ENCODE measurements around the gene WDR38. TPM values are rescaled to one million over a fixed set of nuclear protein-coding genes. Genes with fewer than 3 reads are reported as not detected.

WDR38 gene
- total RNA-seq, 1 donor from 2014 or later, result not detected

DNA sequence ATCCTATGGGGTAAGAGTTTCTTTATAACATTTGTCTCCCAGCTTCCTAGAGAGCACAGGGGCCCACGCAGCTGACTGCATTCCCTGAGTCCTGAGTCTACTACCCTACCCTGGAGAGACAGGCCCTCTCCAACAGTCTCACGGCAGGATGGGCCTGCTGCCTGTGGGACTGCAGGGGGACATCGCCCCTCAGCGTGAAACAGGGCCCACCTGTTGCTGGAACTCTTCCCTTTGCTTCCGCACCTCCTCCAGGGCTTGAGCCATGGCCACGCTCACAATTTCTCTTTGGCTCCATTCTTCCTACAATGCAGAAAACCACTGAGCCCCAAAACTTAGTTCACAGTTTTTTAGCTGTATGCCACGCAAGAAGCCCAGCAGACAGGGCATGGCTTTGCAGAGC lies 36.9 kb downstream of the WDR38 start:
- H3K27me3 Mint-ChIP-seq (ENCODE audit: insufficient read depth, low read depth), result no peaks in the 10 kb centered on the region
- no peak overlapping the region for H3K4me2 ChIP-seq
- H3K27ac Mint-ChIP-seq, result no peak overlapping the region
- no peak for DNase-seq (ENCODE audit: low spot score)
- peaks cover 17% of the 10 kb centered on the region for H3K36me3 Mint-ChIP-seq
- no peak overlapping the region for H3K27ac ChIP-seq
- no peaks in the 10 kb centered on the region for H3K4me1 Mint-ChIP-seq
- H3K36me3 ChIP-seq, result no peaks in the 10 kb centered on the region
- no peak overlapping the region for H3K9ac ChIP-seq
- no peaks in the 10 kb centered on the region for H3K9me3 ChIP-seq (ENCODE audit: low read depth)
- H3F3A ChIP-seq (ENCODE audit: low read depth), result no peaks in the 10 kb centered on the region
- TF ChIP-seq EZH2 (IDR thresholded peaks at IDR 0.05), result no peak
- TF ChIP-seq, protein P1, sequence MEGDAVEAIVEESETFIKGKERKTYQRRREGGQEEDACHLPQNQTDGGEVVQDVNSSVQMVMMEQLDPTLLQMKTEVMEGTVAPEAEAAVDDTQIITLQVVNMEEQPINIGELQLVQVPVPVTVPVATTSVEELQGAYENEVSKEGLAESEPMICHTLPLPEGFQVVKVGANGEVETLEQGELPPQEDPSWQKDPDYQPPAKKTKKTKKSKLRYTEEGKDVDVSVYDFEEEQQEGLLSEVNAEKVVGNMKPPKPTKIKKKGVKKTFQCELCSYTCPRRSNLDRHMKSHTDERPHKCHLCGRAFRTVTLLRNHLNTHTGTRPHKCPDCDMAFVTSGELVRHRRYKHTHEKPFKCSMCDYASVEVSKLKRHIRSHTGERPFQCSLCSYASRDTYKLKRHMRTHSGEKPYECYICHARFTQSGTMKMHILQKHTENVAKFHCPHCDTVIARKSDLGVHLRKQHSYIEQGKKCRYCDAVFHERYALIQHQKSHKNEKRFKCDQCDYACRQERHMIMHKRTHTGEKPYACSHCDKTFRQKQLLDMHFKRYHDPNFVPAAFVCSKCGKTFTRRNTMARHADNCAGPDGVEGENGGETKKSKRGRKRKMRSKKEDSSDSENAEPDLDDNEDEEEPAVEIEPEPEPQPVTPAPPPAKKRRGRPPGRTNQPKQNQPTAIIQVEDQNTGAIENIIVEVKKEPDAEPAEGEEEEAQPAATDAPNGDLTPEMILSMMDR (IDR thresholded peaks at IDR 0.05), result no peak
- no peak for TF ChIP-seq EZH2phosphoT487 (IDR thresholded peaks at IDR 0.05)
- H3K4me3 ChIP-seq, result no peak overlapping the region
- no peaks in the 10 kb centered on the region for H4K20me1 ChIP-seq (ENCODE audit: low read depth)
- H3K27me3 ChIP-seq, result no peaks in the 10 kb centered on the region
- no peak overlapping the region for H3K4me3 Mint-ChIP-seq
- no peaks in the 10 kb centered on the region for H3K9me3 Mint-ChIP-seq
- no peaks in the 10 kb centered on the region for H3K79me2 ChIP-seq (ENCODE audit: low read depth)
- no peaks in the 10 kb centered on the region for H3K4me1 ChIP-seq
- H2AFZ ChIP-seq (replicated peaks), result no peak overlapping the region

DNA sequence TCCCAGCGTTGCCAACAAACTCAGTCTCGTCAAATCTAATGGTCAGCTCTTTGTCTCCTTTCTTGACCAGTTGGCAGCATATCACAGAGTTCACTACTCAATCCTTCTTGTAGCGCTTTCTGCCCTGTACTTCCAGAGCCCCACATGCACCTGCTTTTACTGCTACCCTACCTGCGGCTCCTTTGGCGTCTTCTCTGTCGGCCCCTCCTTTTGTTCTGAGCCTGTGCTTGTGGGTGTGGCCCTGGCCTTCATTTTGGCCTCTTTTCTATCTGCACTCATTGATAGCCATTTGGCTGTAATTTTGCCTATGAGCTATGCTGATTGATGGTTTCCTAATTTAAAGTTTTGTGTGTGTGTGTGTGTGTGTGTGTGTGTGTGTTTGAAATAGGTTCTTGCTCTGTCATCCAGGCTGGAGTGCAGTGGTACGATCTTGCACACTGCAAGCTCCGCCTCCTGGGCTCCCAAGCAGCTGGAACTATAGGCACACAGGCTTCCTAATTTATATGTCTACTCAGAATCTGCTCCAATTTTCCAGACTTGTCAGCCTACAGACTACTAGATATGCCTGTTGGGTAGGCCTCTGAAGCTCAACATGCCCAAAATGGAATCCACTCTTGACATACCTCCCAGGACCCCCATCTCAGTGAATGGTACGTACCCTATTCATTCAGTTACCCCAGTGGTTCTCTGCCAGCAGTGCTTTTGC lies 40.9 kb downstream of the WDR38 start:
- peaks cover 4% of the 10 kb centered on the region for H3K27me3 Mint-ChIP-seq (ENCODE audit: insufficient read depth, low read depth)
- no peaks in the 10 kb centered on the region for H4K20me1 ChIP-seq (ENCODE audit: low read depth)
- H3K27ac Mint-ChIP-seq, result no peak overlapping the region
- no peaks in the 10 kb centered on the region for H3K79me2 ChIP-seq (ENCODE audit: low read depth)
- no peak overlapping the region for H2AFZ ChIP-seq (replicated peaks)
- H3K4me3 ChIP-seq, result no peak overlapping the region
- H3K9me3 ChIP-seq (ENCODE audit: low read depth), result no peaks in the 10 kb centered on the region
- H3K4me2 ChIP-seq, result no peak overlapping the region
- no peaks in the 10 kb centered on the region for H3K4me1 ChIP-seq
- no peaks in the 10 kb centered on the region for H3F3A ChIP-seq (ENCODE audit: low read depth)
- TF ChIP-seq, protein P1 (IDR thresholded peaks at IDR 0.05), result no peak
- no peak for TF ChIP-seq EZH2phosphoT487 (IDR thresholded peaks at IDR 0.05)
- TF ChIP-seq EZH2 (IDR thresholded peaks at IDR 0.05), result no peak
- no peak overlapping the region for H3K27ac ChIP-seq
- H3K9me3 Mint-ChIP-seq, result no peaks in the 10 kb centered on the region
- DNase-seq (ENCODE audit: low spot score), result no peak
- no peak overlapping the region for H3K4me3 Mint-ChIP-seq
- H3K9ac ChIP-seq, result no peak overlapping the region
- H3K36me3 Mint-ChIP-seq, result peaks cover 31% of the 10 kb centered on the region
- no peaks in the 10 kb centered on the region for H3K27me3 ChIP-seq
- no peaks in the 10 kb centered on the region for H3K36me3 ChIP-seq
- no peaks in the 10 kb centered on the region for H3K4me1 Mint-ChIP-seq

DNA sequence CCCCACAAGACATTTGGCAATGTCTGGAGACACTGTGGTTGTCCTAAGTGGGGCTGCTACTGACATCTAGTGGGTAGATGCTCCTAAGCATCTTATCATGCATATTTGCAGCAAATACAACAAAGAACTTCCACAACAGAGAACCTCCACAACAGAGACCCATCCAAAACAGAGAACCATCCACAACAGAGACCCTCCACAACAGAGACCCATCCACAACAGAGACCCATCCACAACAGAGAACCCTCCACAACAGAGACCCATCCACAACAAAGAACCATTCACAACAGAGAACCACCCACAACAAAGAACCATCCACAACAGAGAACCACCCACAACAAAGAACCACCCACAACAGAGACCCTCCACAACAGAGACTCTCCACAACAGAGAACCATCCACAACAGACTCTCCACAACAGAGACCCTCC lies 41.5 kb downstream of the WDR38 start:
- Mint-ChIP-seq H3K36me3 (peaks cover 28% of the 10 kb centered on the region), H3K4me1 (no peaks in the 10 kb centered on the region), H3K27me3 (ENCODE audit: insufficient read depth, low read depth) (peaks cover 4% of the 10 kb centered on the region), H3K9me3 (no peaks in the 10 kb centered on the region), H3K27ac (no peak overlapping the region), H3K4me3 (no peak overlapping the region)
- no peaks in the 10 kb centered on the region for H4K20me1 ChIP-seq (ENCODE audit: low read depth)
- H3K27ac ChIP-seq, result no peak overlapping the region
- no peak overlapping the region for H3K4me2 ChIP-seq
- no peak overlapping the region for H2AFZ ChIP-seq (replicated peaks)
- H3K79me2 ChIP-seq (ENCODE audit: low read depth), result no peaks in the 10 kb centered on the region
- H3K27me3 ChIP-seq, result no peaks in the 10 kb centered on the region
- H3F3A ChIP-seq (ENCODE audit: low read depth), result no peaks in the 10 kb centered on the region
- H3K9ac ChIP-seq, result no peak overlapping the region
- H3K9me3 ChIP-seq (ENCODE audit: low read depth), result no peaks in the 10 kb centered on the region
- TF ChIP-seq, protein P1 (IDR thresholded peaks at IDR 0.05), result peak; percentile 47
- TF ChIP-seq EZH2 (IDR thresholded peaks at IDR 0.05), result no peak
- DNase-seq (ENCODE audit: low spot score), result peak; percentile 55
- no peak overlapping the region for H3K4me3 ChIP-seq
- no peaks in the 10 kb centered on the region for H3K4me1 ChIP-seq
- no peaks in the 10 kb centered on the region for H3K36me3 ChIP-seq
